Smooth muscle cell (in vitro differentiated cells): Measurements from ENCODE around the gene NAPG. TPM values are rescaled to one million over a fixed set of nuclear protein-coding genes. Genes with fewer than 3 reads are reported as not detected.

ENCODE experiments used
- DNase-seq: peaks from one replicate; lab custom pipeline; 2025; ENCODE audit not compliant: unreplicated experiment; lab: John Stamatoyannopoulos, UW
- H2AFZ ChIP-seq: fragments of 200-600 bp; sonication (generic); 2 replicates; pipeline ENCODE4 v1.6.0; 2016; ENCODE audit warnings: antibody characterized with exemption, low read depth, mild to moderate bottlenecking
- H3F3A ChIP-seq: fragments of 200-600 bp; sonication (generic); 2 replicates; pipeline ENCODE4 v1.6.0; 2017; ENCODE audit warnings: antibody characterized with exemption, low read depth
- H3K27ac ChIP-seq: fragments of 200-600 bp; sonication (generic); 2 replicates; pipeline ENCODE4 v1.5.1; 2016; ENCODE audit warnings: low read depth, mild to moderate bottlenecking
- H3K27me3 ChIP-seq: fragments of 200-600 bp; sonication (generic); 2 replicates; pipeline ENCODE4 v1.6.1; 2016; ENCODE audit warnings: low read depth, mild to moderate bottlenecking
- H3K36me3 ChIP-seq: fragments of 200-600 bp; sonication (generic); 2 replicates; pipeline ENCODE4 v1.5.1; 2016; ENCODE audit warnings: low read depth
- H3K4me1 ChIP-seq: fragments of 200-600 bp; sonication (generic); 2 replicates; pipeline ENCODE4 v1.5.1; 2016; ENCODE audit warnings: low read depth
- H3K4me2 ChIP-seq: fragments of 200-600 bp; sonication (generic); 2 replicates; pipeline ENCODE4 v1.6.0; 2016; ENCODE audit warnings: mild to moderate bottlenecking
- H3K4me3 ChIP-seq: fragments of 200-600 bp; sonication (generic); 2 replicates; pipeline ENCODE4 v1.5.1; 2016; ENCODE audit warnings: mild to moderate bottlenecking
- H3K79me2 ChIP-seq: fragments of 200-600 bp; sonication (generic); 2 replicates; pipeline ENCODE4 v1.6.0; 2016; ENCODE audit warnings: low read depth, mild to moderate bottlenecking
- H3K9ac ChIP-seq: fragments of 200-600 bp; sonication (generic); 2 replicates; pipeline ENCODE4 v1.6.0; 2016; ENCODE audit warnings: low read depth
- H3K9me3 ChIP-seq: fragments of 200-600 bp; sonication (generic); replicated peaks from 2 replicates; pipeline ENCODE4 v1.5.1; 2016; ENCODE audit warnings: low read depth
- H4K20me1 ChIP-seq: fragments of 200-600 bp; sonication (generic); 2 replicates; pipeline ENCODE4 v1.6.0; 2016; ENCODE audit warnings: low read depth
- WGBS: methylation state at CpG from one replicate; pipeline ENCODE4 v1.1.7; 2016; ENCODE audit warnings: low lambda C conversion rate; 5-methylcytosine and 5-hydroxymethylcytosine counted together
- polyA plus RNA-seq: library from polyadenylated mRNA; unstranded; fragments of >200 nt; fragmentation: Nextera tagmentation; extraction: Ambion mirVana; gene quantifications from 2 replicates; pipeline ENCODE4 v1.2.1, GENCODE V29; 2016
- total RNA-seq: library from RNA; depleted of rRNA; stranded (reverse); fragments of >200 nt; gene quantifications from 2 replicates; pipeline ENCODE4 v1.2.3, GENCODE V29; 2014
- TF ChIP-seq, protein P1 (sequence below): fragments of 200-600 bp; sonication (generic); IDR thresholded peaks from 2 replicates; pipeline ENCODE4 v1.5.1; 2017; ENCODE audit warnings: borderline replicate concordance, mild to moderate bottlenecking, antibody characterized with exemption; ENCODE audit not compliant: insufficient read depth, poor library complexity, severe bottlenecking

The NAPG gene
- total and polyA plus RNA-seq, 2 experiments from 2014 or later, result 30.2 to 57.4 TPM

DNA sequence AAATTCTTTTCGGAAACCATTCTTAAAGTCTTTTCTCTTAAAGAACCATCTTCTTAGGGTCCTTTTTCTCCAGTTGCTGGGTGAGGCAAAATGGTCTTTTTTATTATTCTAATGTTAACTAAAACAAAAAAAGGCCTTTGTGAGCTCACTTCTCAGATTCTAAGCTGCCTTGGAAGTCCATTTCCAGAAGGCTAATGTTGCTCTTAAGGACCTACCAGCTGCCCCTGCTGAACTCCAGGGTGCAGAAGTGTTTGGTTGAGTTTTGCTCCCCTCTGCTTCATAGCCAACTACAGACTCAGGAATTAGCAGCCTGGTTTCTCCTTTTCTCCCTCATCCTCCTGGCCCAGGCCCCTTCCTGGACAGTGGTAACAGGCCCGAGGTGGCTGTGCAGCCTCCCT lies 48.0 kb upstream of the NAPG start:
- H3K27me3 ChIP-seq, result no peaks in the 10 kb centered on the region
- no peaks in the 10 kb centered on the region for H3K9me3 ChIP-seq
- H3K4me1 ChIP-seq, result no peaks in the 10 kb centered on the region
- TF ChIP-seq, protein P1, sequence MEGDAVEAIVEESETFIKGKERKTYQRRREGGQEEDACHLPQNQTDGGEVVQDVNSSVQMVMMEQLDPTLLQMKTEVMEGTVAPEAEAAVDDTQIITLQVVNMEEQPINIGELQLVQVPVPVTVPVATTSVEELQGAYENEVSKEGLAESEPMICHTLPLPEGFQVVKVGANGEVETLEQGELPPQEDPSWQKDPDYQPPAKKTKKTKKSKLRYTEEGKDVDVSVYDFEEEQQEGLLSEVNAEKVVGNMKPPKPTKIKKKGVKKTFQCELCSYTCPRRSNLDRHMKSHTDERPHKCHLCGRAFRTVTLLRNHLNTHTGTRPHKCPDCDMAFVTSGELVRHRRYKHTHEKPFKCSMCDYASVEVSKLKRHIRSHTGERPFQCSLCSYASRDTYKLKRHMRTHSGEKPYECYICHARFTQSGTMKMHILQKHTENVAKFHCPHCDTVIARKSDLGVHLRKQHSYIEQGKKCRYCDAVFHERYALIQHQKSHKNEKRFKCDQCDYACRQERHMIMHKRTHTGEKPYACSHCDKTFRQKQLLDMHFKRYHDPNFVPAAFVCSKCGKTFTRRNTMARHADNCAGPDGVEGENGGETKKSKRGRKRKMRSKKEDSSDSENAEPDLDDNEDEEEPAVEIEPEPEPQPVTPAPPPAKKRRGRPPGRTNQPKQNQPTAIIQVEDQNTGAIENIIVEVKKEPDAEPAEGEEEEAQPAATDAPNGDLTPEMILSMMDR, result no peak
- no peak overlapping the region for H3K4me2 ChIP-seq
- DNase-seq, result no peak
- no peaks in the 10 kb centered on the region for H3K79me2 ChIP-seq
- no peak overlapping the region for H3K9ac ChIP-seq
- H3K4me3 ChIP-seq, result no peak overlapping the region
- H3K27ac ChIP-seq, result no peak overlapping the region
- WGBS, result 94% methylated on average over 2 of the region's 2 CpGs
- no peak overlapping the region for H2AFZ ChIP-seq
- no peaks in the 10 kb centered on the region for H3K36me3 ChIP-seq
- no peaks in the 10 kb centered on the region for H4K20me1 ChIP-seq
- no peaks in the 10 kb centered on the region for H3F3A ChIP-seq

DNA sequence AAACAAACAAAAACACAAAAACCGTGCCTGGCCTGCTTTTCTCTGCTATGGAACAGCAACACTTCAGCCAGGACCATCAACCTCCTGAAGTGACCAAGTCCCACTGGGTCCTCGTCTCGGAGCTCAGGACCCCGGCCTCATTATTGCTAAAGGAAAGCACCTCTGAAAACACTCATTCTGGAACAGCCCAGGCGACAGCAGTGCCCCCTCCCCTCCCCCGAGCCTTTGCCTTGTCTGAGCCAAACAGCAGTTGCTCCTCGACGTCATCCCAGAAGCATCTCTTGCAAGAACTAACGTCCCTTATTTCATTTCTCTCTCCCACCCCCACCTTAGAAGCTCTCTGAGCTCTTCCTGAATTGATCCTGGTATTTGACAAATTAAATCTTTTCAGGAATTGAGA lies 44.0 kb upstream of the NAPG start:
- Histone ChIP-seq H3K4me1 (no peaks in the 10 kb centered on the region), H3K4me2 (no peak overlapping the region), H3K9me3 (no peaks in the 10 kb centered on the region), H3K79me2 (no peaks in the 10 kb centered on the region), H2AFZ (no peak overlapping the region), H3K36me3 (no peaks in the 10 kb centered on the region), H3K9ac (no peak overlapping the region), H3K4me3 (no peak overlapping the region), H3F3A (no peaks in the 10 kb centered on the region), H4K20me1 (no peaks in the 10 kb centered on the region), H3K27me3 (no peaks in the 10 kb centered on the region), H3K27ac (no peak overlapping the region)
- 72% methylated on average over 9 of the region's 9 CpGs for WGBS
- TF ChIP-seq, protein P1, result no peak
- no peak for DNase-seq

DNA sequence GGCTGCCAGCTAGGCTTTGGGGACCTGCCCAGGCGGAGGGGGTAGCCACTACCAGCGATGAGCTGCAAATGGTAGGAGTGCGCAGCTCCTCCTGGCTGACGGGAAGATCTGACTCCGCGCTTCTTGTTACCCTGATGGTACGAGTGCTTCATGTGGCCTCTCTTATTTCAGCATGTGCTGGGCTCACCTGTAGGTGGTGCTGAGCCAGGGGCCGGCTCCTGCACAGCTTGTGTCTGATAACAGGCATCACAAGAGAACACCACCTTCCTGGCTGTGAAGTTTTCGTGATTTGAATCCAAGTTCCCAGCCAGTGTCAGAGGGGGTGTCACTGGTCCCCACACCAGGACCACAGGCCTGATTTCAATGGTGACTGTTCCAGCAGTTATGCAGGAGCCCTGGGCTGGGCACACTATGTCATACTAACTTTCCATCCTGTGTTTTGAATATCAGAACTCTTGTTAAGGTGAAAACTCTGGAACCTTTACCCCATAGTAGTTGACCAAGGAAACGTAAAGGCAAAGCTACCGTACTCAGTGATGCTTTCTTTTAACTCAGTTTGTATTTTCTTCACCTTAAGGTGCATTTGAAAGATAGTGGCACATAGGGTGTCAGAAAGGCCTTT lies 43.4 kb upstream of the NAPG start:
- Histone ChIP-seq H3K9ac (no peak overlapping the region), H4K20me1 (no peaks in the 10 kb centered on the region), H3K27ac (no peak overlapping the region), H3K4me3 (no peak overlapping the region), H3K36me3 (no peaks in the 10 kb centered on the region), H3K9me3 (no peaks in the 10 kb centered on the region), H3K4me2 (no peak overlapping the region), H3K4me1 (no peaks in the 10 kb centered on the region), H3K79me2 (no peaks in the 10 kb centered on the region), H2AFZ (no peak overlapping the region), H3K27me3 (no peaks in the 10 kb centered on the region), H3F3A (no peaks in the 10 kb centered on the region)
- DNase-seq, result no peak
- TF ChIP-seq, protein P1, result no peak
- 99% methylated on average over 11 of the region's 11 CpGs for WGBS
